Measurements from ENCODE around the gene LSAMP. TPM values are rescaled to one million over a fixed set of nuclear protein-coding genes. Genes with fewer than 3 reads are reported as not detected.

LSAMP gene
- total RNA-seq, 1 experiment from 2014 or later: 5.7 TPM

GRCh38 chr3:116288485-116288884, 156.8 kb downstream of the LSAMP start:
- Mint-ChIP-seq H3K9me3 (no peaks in the 10 kb centered on the region), H3K27ac (no peak overlapping the region), H3K36me3 (no peaks in the 10 kb centered on the region), H3K4me1 (peaks cover 20% of the 10 kb centered on the region), H3K27me3 (ENCODE audit: low read depth) (no peaks in the 10 kb centered on the region), H3K4me3 (no peak overlapping the region)
- TF ChIP-seq RORB (CRISPR knock-in tag; IDR thresholded peaks at IDR 0.05): no peak
- TF ChIP-seq NR2C2 (CRISPR knock-in tag; IDR thresholded peaks at IDR 0.05): no peak
- no peak for TF ChIP-seq ZNF138 (CRISPR knock-in tag; conservative IDR thresholded peaks at IDR 0.05)
- no peak for TF ChIP-seq JUN (CRISPR knock-in tag; IDR thresholded peaks at IDR 0.05)
- no peak for TF ChIP-seq ATF3 (CRISPR knock-in tag; conservative IDR thresholded peaks at IDR 0.05)
- TF ChIP-seq ZNF281 (CRISPR knock-in tag; IDR thresholded peaks at IDR 0.05): no peak
- TF ChIP-seq ZMAT4 (CRISPR knock-in tag; IDR thresholded peaks at IDR 0.05): no peak
- no peak for TF ChIP-seq NFE2L1 (CRISPR knock-in tag; IDR thresholded peaks at IDR 0.05)
- no peak for TF ChIP-seq FOXJ3 (CRISPR knock-in tag; IDR thresholded peaks at IDR 0.05; ENCODE audit: borderline replicate concordance)
- no peak for TF ChIP-seq ESRRA (CRISPR knock-in tag; IDR thresholded peaks at IDR 0.05; ENCODE audit: borderline replicate concordance)
- TF ChIP-seq E2F4 (CRISPR knock-in tag; IDR thresholded peaks at IDR 0.05; ENCODE audit: borderline replicate concordance, low read depth): no peak
- TF ChIP-seq HMGXB4 (CRISPR knock-in tag; IDR thresholded peaks at IDR 0.05): no peak
- no peak for TF ChIP-seq E2F5 (CRISPR knock-in tag; IDR thresholded peaks at IDR 0.05)
- no peak for TF ChIP-seq USF1 (CRISPR knock-in tag; IDR thresholded peaks at IDR 0.05)
- no peak for TF ChIP-seq FOXP4 (CRISPR knock-in tag; IDR thresholded peaks at IDR 0.05)
- TF ChIP-seq ZBTB43 (CRISPR knock-in tag; IDR thresholded peaks at IDR 0.05): no peak
- no peak for TF ChIP-seq ATF2 (CRISPR knock-in tag; IDR thresholded peaks at IDR 0.05; ENCODE audit: borderline replicate concordance, low read depth)
- no peak for TF ChIP-seq FOXP1 (CRISPR knock-in tag; IDR thresholded peaks at IDR 0.05; ENCODE audit: borderline replicate concordance)
- ATAC-seq (no peak), DNase-seq (ENCODE audit: low spot score) (no peak)
- ChIA-PET CTCF (no interaction called here), POLR2A (no interaction called here)
